ENCODE measurements around the gene MYO1F.

Gene MYO1F

DNA sequence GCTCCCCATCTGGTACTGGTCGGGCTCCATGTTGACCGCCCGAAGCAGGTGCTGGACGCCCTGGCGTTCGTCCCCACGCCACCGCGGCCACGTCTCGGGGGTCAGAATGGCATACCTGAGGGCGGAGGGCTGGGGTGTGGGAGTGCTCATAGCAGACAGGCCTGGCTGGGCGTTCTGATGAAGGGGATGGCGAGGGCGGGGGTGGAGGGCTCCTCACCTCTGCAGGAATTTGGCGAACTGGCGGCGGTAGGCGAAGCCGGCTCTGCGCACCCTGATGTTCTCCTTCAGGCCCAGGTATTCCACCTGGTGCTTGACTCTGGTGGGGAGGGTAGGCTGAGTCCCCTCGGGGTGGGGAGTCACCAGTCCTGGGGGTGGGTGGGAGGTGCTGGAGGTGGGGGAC, 41.0 kb downstream of the MYO1F start:
- Histone ChIP-seq H3K27me3 (ENCODE audit: control insufficient read depth in 1 of 2, insufficient read depth in 2 of 2, low read length in 2 of 2) (no peaks in the 10 kb centered on the region), H3K4me3 (ENCODE audit: low read length in 2 of 2) (no peak overlapping the region), H3K9me3 (ENCODE audit: control insufficient read depth in 2 of 2, low read length in 2 of 2) (no peaks in the 10 kb centered on the region), H3K4me1 (ENCODE audit: control insufficient read depth, insufficient read depth, low read length) (no peaks in the 10 kb centered on the region), H3K27ac (ENCODE audit: low read length) (no peak overlapping the region), H3K36me3 (ENCODE audit: control insufficient read depth in 2 of 2, insufficient read depth in 2 of 2, low read length in 2 of 2) (no peaks in the 10 kb centered on the region), H3K9ac (ENCODE audit: low read length in 2 of 2) (no peak overlapping the region)

DNA sequence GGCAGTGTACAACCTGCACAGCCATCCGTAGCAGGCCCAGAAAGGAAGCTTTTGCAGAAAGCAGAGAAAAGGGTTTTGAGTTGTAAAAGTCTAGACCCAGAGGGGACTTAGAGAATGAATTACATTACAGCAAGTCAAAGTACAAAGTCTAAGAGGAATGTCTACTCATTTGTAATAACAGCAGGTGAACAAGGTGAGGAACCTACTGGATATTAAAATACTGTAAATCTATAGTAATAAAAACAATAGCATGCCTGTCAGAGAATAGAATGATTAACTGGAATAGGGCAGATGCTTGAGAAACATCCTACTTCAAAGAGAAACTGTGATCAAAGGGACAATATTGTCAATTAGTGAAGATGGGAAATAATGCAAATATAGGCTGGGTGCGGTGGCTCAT, 45.0 kb downstream of the MYO1F start:
- H3K4me3 ChIP-seq (ENCODE audit: low read length in 2 of 2) = no peak overlapping the region
- no peaks in the 10 kb centered on the region for H3K36me3 ChIP-seq (ENCODE audit: control insufficient read depth in 2 of 2, insufficient read depth in 2 of 2, low read length in 2 of 2)
- H3K9me3 ChIP-seq (ENCODE audit: control insufficient read depth in 2 of 2, low read length in 2 of 2) = no peaks in the 10 kb centered on the region
- H3K4me1 ChIP-seq (ENCODE audit: control insufficient read depth, insufficient read depth, low read length) = no peaks in the 10 kb centered on the region
- H3K27me3 ChIP-seq (ENCODE audit: control insufficient read depth in 1 of 2, insufficient read depth in 2 of 2, low read length in 2 of 2) = no peaks in the 10 kb centered on the region
- H3K9ac ChIP-seq (ENCODE audit: low read length in 2 of 2) = no peak overlapping the region
- H3K27ac ChIP-seq (ENCODE audit: low read length) = no peak overlapping the region

DNA sequence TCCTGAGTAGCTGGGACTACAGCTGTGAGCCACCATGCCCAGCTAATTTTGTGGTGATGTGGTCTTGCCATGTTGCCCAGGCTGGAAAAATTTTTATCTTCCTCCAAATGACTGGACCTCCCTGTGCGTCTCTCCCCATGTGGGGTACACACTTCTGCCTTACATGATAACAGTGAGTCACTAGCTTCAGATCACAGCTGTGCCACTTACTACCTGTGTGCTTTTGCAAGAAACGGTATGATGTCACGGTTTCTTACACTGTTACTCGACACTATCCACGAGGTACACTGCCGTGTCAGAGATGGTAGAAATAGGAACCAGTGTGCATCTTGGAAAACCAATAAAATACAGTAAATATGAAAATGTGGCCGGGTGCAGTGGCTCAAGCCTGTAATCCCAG, 45.8 kb downstream of the MYO1F start:
- H3K36me3 ChIP-seq (ENCODE audit: control insufficient read depth in 2 of 2, insufficient read depth in 2 of 2, low read length in 2 of 2) = no peaks in the 10 kb centered on the region
- peaks cover 6% of the 10 kb centered on the region for H3K4me1 ChIP-seq (ENCODE audit: control insufficient read depth, insufficient read depth, low read length)

DNA sequence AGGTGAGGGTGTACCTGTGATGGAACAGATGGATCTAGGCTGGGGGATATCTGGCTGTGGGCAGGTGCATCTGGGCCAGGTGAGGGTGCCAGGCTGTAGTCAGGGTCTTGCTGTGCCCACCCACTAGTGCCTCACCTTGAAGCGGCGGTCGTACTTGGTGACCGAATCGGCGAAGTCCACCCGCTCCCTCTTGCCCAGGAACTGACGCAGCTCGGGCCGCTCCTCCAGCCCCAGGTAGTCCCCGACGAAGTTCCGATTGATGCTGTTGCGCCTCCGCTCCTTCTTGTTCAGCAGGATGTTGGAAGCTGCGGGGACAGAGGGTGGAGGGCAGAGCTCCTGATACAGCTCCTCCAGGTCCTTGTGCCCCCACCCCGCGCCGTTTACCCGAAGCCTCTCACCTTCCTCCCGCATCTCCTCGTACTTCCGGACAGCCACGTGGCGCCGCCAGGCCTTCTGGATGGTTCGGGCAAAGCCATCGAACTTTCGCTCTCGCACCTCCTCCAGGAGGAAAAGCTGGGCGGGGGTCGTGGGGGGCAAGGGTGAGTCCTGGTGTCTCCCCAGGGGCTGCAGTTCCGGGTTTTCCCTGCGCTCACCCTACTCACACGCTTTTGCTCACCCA, 47.1 kb downstream of the MYO1F start:
- Histone ChIP-seq H3K27ac (ENCODE audit: low read length) (no peak overlapping the region), H3K27me3 (ENCODE audit: control insufficient read depth in 1 of 2, insufficient read depth in 2 of 2, low read length in 2 of 2) (no peaks in the 10 kb centered on the region), H3K9me3 (ENCODE audit: control insufficient read depth in 2 of 2, low read length in 2 of 2) (no peaks in the 10 kb centered on the region), H3K9ac (ENCODE audit: low read length in 2 of 2) (no peak overlapping the region), H3K4me3 (ENCODE audit: low read length in 2 of 2) (no peak overlapping the region), H3K36me3 (ENCODE audit: control insufficient read depth in 2 of 2, insufficient read depth in 2 of 2, low read length in 2 of 2) (no peaks in the 10 kb centered on the region), H3K4me1 (ENCODE audit: control insufficient read depth, insufficient read depth, low read length) (peaks cover 8% of the 10 kb centered on the region)

More for the DNA sequence above, 45.8 kb downstream of the MYO1F start:
- Histone ChIP-seq H3K4me3 (ENCODE audit: low read length in 2 of 2) (no peak overlapping the region), H3K9ac (ENCODE audit: low read length in 2 of 2) (no peak overlapping the region), H3K9me3 (ENCODE audit: control insufficient read depth in 2 of 2, low read length in 2 of 2) (no peaks in the 10 kb centered on the region), H3K27me3 (ENCODE audit: control insufficient read depth in 1 of 2, insufficient read depth in 2 of 2, low read length in 2 of 2) (no peaks in the 10 kb centered on the region), H3K27ac (ENCODE audit: low read length) (no peak overlapping the region)

DNA sequence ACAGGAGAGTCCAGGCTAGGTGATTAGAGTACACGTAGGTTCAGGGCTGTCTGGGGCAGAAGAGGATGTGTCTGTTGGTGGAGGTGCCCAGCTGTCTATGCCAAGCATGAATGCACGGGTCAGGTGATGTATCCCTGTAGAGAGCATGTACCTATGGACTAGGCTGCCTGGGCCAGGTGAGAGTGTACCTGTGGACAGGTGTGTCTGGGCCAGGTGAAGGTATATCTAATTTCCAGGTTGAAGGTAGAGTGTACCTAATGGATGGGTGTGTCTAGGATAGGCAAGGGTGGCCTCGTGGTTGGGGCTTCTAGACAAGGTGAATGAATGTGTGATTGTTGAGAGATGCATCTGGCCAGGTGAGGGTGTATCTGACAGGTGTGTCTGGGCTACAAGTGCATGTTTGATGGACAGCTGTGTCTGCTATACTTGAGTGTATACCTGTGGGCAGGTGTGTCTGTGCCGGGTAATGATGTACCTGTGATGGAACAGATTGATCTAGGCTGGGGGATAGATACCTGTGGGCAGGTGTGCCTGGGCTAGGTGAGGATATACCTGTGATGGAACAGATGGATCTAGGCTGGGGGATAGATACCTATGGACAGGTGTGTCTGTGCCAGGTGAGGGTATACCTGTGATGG, 47.8 kb downstream of the MYO1F start:
- Histone ChIP-seq H3K9ac (ENCODE audit: low read length in 2 of 2) (no peak overlapping the region), H3K27ac (ENCODE audit: low read length) (no peak overlapping the region), H3K36me3 (ENCODE audit: control insufficient read depth in 2 of 2, insufficient read depth in 2 of 2, low read length in 2 of 2) (no peaks in the 10 kb centered on the region), H3K4me3 (ENCODE audit: low read length in 2 of 2) (no peak overlapping the region), H3K27me3 (ENCODE audit: control insufficient read depth in 1 of 2, insufficient read depth in 2 of 2, low read length in 2 of 2) (no peaks in the 10 kb centered on the region), H3K4me1 (ENCODE audit: control insufficient read depth, insufficient read depth, low read length) (peaks cover 9% of the 10 kb centered on the region), H3K9me3 (ENCODE audit: control insufficient read depth in 2 of 2, low read length in 2 of 2) (no peaks in the 10 kb centered on the region)

DNA sequence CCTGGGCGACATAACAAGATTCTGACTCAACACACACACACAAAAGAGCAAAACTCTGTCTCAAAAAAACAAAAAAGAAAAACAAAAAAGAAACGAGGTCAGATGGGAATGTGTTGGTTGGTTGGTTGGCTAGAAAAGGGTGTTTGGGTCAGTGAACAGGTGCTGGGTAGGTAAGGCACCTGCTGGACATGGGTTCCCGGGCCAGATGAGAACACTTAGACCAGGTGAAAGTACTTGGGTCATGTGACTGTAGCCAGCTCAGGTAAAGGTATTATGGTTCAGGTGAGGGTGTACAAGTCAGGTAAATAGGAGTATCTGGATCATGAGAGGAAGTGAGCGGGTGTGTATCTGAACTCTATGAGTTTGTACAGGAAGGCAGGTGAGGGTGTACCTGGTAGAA, 48.7 kb downstream of the MYO1F start:
- no peaks in the 10 kb centered on the region for H3K27me3 ChIP-seq (ENCODE audit: control insufficient read depth in 1 of 2, insufficient read depth in 2 of 2, low read length in 2 of 2)
- no peak overlapping the region for H3K27ac ChIP-seq (ENCODE audit: low read length)
- no peak overlapping the region for H3K9ac ChIP-seq (ENCODE audit: low read length in 2 of 2)
- H3K9me3 ChIP-seq (ENCODE audit: control insufficient read depth in 2 of 2, low read length in 2 of 2) = no peaks in the 10 kb centered on the region
- H3K4me3 ChIP-seq (ENCODE audit: low read length in 2 of 2) = no peak overlapping the region
- H3K4me1 ChIP-seq (ENCODE audit: control insufficient read depth, insufficient read depth, low read length) = peaks cover 9% of the 10 kb centered on the region
- H3K36me3 ChIP-seq (ENCODE audit: control insufficient read depth in 2 of 2, insufficient read depth in 2 of 2, low read length in 2 of 2) = no peaks in the 10 kb centered on the region

DNA sequence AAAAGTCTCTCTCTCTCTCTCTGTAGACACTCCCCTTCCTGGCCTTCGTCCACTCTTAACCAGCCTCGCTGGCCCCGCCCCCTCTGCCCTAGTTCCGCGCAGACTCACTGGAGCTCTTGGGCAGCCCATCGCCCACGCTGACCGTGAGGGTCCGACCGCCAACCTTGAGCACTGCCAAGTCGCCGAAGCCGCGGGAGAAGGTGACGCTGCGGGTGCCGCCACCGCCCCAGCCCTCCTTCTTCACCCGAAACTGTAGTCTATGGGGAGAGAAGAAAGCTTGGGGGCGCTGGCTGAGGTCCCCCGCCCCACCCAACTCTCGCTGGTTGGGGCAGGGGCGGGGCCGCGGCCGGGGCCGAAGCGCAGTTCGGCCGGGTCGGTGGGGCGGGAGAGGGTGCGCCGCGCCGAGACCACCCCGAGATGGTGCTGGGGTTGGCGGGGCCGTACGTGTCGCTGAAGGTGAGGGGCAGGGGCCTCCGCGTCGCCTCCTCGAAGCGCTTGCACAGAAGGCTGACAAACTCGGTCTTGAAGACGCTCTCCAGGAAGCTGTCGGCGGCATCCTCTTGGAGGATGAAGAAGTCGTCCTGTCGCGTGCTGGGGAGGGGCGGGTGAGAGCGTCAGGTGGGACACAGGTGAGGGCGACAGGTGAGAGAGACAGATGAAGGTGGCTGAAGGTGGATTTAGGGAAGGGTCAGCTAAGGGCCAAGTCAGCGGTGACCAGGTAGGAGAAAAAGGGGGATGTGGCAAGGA, 50.7 kb downstream of the MYO1F start:
- H3K4me3 ChIP-seq (ENCODE audit: low read length in 2 of 2) = peak overlapping the region; percentile 79 to 81
- H3K4me1 ChIP-seq (ENCODE audit: control insufficient read depth, insufficient read depth, low read length) = peaks cover 9% of the 10 kb centered on the region
- H3K27ac ChIP-seq (ENCODE audit: low read length) = peak overlapping the region; percentile 73
- H3K36me3 ChIP-seq (ENCODE audit: control insufficient read depth in 2 of 2, insufficient read depth in 2 of 2, low read length in 2 of 2) = no peaks in the 10 kb centered on the region
- no peaks in the 10 kb centered on the region for H3K27me3 ChIP-seq (ENCODE audit: control insufficient read depth in 1 of 2, insufficient read depth in 2 of 2, low read length in 2 of 2)
- H3K9me3 ChIP-seq (ENCODE audit: control insufficient read depth in 2 of 2, low read length in 2 of 2) = no peaks in the 10 kb centered on the region
- H3K9ac ChIP-seq (ENCODE audit: low read length in 2 of 2) = peak overlapping the region; percentile 62 to 70

DNA sequence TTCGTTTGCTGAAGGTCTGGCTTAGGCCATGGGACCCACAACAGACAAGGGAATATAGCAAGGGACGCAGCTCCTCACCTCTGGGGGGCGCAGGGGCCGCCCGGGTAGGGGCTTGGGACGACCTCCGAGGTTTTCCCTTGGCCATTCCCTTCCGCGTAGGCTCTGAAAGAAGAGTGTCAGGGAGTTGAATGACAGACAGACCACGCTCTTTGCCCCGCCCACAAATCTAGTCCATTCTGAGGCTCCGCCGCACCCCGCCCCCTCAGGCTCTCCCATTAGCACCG, 51.9 kb downstream of the MYO1F start:
- Histone ChIP-seq H3K4me3 (ENCODE audit: low read length in 2 of 2) (peak overlapping the region; percentile 63 to 79), H3K9me3 (ENCODE audit: control insufficient read depth in 2 of 2, low read length in 2 of 2) (no peaks in the 10 kb centered on the region), H3K36me3 (ENCODE audit: control insufficient read depth in 2 of 2, insufficient read depth in 2 of 2, low read length in 2 of 2) (no peaks in the 10 kb centered on the region), H3K9ac (ENCODE audit: low read length in 2 of 2) (peak overlapping the region; percentile 59 to 72), H3K27me3 (ENCODE audit: control insufficient read depth in 1 of 2, insufficient read depth in 2 of 2, low read length in 2 of 2) (no peaks in the 10 kb centered on the region), H3K27ac (ENCODE audit: low read length) (peak overlapping the region; percentile 73), H3K4me1 (ENCODE audit: control insufficient read depth, insufficient read depth, low read length) (peaks cover 9% of the 10 kb centered on the region)

DNA sequence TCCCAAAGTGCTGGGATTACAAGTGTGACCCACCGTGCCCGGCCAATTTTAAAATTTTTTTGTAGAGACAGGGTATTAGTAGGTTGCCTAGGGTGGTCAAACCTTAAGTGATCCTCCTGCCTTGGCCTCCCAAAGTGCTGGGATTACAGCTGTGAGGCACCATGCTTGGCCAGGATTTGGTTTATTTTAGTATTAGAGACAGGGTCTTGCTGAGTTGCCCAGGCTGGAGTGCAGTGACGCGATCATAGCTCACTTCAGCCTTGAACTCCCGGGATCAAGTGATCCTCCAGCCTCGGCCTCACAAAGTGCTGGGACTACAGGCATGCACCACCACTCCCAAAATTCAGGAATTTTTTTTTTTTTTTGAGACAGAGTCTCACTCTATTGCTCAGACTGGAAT, 57.9 kb downstream of the MYO1F start:
- H3K9ac ChIP-seq (ENCODE audit: low read length in 2 of 2) = no peak overlapping the region
- H3K4me1 ChIP-seq (ENCODE audit: control insufficient read depth, insufficient read depth, low read length) = no peaks in the 10 kb centered on the region
- no peak overlapping the region for H3K27ac ChIP-seq (ENCODE audit: low read length)
- H3K4me3 ChIP-seq (ENCODE audit: low read length in 2 of 2) = no peak overlapping the region
- H3K9me3 ChIP-seq (ENCODE audit: control insufficient read depth in 2 of 2, low read length in 2 of 2) = no peaks in the 10 kb centered on the region
- no peaks in the 10 kb centered on the region for H3K36me3 ChIP-seq (ENCODE audit: control insufficient read depth in 2 of 2, insufficient read depth in 2 of 2, low read length in 2 of 2)
- H3K27me3 ChIP-seq (ENCODE audit: control insufficient read depth in 1 of 2, insufficient read depth in 2 of 2, low read length in 2 of 2) = no peaks in the 10 kb centered on the region

DNA sequence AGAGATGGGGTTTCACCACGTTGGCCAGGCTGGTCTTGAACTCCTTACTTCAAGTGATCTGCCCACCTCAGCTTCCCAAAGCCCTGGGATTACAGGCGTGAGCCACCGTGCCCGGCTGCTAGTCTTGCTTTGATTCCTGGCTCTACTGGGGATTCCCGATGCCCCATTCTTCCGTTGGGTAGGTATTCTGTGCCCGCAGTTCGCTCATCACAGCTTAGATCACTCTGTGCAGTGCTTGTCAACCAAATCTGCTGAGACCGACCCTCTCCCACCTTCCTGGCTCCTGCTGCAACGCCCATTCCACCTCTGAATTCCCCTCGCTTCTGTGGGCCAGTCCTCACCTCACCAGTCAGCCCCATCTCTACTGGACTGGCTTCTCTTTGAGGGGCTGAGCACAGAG, 58.7 kb downstream of the MYO1F start:
- no peaks in the 10 kb centered on the region for H3K9me3 ChIP-seq (ENCODE audit: control insufficient read depth in 2 of 2, low read length in 2 of 2)
- H3K9ac ChIP-seq (ENCODE audit: low read length in 2 of 2) = no peak overlapping the region
- H3K27me3 ChIP-seq (ENCODE audit: control insufficient read depth in 1 of 2, insufficient read depth in 2 of 2, low read length in 2 of 2) = no peaks in the 10 kb centered on the region
- H3K4me1 ChIP-seq (ENCODE audit: control insufficient read depth, insufficient read depth, low read length) = peaks cover under 1% of the 10 kb centered on the region
- no peak overlapping the region for H3K4me3 ChIP-seq (ENCODE audit: low read length in 2 of 2)
- no peak overlapping the region for H3K27ac ChIP-seq (ENCODE audit: low read length)
- no peaks in the 10 kb centered on the region for H3K36me3 ChIP-seq (ENCODE audit: control insufficient read depth in 2 of 2, insufficient read depth in 2 of 2, low read length in 2 of 2)
